ENCODE measurements around the gene GNB1L.
A peak's percentile ranks its signal among the peaks of the same experiment; 100 is the strongest.

The GNB1L gene

GRCh38 chr22:19758896-19759426, 95.7 kb downstream of the GNB1L start:
- DNase-seq, result no peak

DNA sequence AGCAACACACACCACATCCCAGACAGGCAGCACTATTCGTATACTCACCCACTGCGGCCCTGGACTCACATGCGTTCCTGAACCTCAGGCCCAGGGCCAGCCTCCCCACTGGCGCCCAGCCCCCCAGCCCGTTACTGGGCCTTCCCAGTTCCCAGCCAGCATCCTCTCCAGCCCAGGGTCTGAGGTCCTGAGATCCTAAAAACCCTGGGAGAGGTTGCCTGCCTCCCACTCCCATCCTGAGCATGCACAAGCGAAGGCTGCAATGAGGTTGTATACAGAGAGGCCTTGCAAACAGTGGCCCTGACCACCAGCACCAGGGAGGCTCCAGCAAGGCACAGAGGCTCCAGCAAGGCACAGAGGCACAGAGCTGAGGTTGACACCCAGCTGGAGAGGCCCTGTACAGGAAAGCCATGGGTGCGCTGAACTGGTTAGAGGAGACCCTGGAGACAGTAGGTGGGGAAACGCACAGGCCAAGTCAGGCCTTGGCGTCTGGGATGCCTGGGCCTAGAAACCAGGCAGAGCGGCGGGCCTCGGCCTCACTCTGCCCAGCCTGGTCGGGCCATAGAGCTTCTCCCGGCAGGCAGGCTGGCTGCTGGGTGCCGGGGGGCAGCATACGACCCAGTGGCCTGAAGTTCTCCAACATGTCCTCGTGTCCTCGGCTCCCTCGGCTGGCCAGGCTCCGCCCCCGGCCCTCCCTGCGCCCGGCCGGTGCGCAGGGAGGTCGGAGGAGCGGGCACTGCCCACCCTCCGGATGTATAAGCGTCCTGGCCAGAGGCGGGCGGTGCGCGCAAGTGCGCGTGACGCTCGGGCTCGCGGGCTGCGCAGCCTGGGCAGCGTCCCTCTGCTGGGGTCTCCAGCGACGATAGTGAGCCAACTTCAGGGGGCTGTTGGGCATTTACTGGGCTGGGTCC, 96.4 kb downstream of the GNB1L start:
- DNase-seq, result no peak

- DNase-seq, result no peak
Measured at GRCh38 chr22:19757140-19757984, 97.3 kb downstream of the GNB1L start.

GRCh38 chr22:19756288-19757128, 98.2 kb downstream of the GNB1L start:
- DNase-seq, result peak; percentile 15

- no peak for DNase-seq
Measured at GRCh38 chr22:19755722-19756287, 98.9 kb downstream of the GNB1L start.

- DNase-seq, result no peak
Measured at GRCh38 chr22:19755145-19755710, 99.4 kb downstream of the GNB1L start.

DNA sequence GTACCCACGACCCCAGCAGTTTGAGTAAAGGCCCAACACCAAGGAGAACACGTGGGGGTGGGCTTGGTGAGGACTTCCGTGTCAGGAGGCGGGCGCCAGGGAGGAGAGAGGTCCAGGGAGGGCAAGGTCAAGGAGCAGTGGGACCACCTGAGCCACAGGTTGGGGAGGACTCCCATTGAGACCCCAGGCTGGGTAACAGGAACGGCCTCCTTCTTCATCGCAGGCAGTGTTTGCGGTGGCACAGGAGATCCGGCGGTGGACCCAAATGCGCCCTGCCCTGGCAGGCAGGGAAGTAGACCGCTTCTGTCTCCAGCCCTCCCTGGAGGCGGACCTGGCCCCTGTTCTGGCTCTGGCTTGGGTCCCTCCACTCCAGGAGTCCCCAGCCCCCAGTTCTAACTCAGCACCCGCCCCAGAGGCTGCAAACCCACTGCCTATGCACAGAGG, 100.0 kb downstream of the GNB1L start:
- DNase-seq, result no peak

DNA sequence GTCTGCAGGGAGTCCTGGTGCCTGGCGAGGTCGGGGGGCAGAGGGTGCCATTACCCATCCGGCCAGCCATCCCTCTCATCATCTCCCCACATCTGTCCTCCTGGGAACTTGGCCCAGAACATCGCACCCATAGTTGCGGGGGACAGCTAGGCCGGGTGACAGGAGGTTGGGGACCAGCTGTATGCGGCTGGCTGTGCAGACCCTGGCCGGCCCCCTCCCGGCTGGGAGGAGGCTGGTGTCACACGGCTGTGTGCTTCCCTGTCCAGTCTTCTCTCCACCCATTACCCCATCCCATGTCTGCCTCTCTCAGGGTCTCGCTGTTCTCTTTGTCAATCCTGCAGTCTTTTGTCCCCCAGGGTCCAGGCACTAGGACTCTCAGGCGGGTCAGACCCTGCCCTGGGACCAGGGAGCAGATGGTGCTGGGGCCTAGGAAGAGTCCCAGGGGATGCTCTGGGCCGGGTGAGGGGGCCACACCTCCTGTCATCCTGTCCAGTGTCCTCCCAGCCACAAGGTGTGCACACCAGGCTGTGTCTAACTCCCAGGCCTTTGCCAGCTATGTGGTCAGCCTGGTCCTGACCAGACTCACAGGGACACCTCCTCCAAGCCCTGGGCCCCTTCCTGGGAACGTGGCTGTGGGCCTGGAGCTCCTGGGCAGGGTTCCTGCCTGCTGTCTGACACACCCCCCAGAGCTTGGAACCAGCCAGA, 100.5 kb downstream of the GNB1L start:
- no peak for DNase-seq

- DNase-seq, result no peak
Measured at GRCh38 chr22:19753090-19753842, 101.4 kb downstream of the GNB1L start.

GRCh38 chr22:19751497-19752245, 103.0 kb downstream of the GNB1L start:
- no peak for DNase-seq

- DNase-seq, result no peak
Measured at GRCh38 chr22:19750507-19751490, 103.9 kb downstream of the GNB1L start.

DNA sequence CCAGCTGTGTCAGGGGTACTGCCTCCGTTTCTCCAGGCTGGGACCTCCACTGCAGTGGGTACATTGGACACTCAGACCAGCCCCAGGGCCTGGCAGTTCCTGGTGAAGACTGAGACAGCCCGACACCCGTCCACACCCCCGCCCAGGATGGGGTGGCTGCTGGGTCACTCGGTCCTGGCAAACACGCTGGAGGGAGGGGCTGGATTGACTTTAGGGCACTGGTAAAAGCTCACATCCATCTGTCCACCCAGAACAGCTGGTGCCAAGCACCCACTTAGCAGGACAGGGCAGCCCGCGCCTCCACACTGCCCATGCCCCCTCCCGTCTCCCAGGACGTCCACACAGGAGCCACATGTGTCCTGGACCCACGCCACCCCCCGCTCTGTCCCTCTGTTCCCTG, 104.8 kb downstream of the GNB1L start:
- no peak for DNase-seq

DNA sequence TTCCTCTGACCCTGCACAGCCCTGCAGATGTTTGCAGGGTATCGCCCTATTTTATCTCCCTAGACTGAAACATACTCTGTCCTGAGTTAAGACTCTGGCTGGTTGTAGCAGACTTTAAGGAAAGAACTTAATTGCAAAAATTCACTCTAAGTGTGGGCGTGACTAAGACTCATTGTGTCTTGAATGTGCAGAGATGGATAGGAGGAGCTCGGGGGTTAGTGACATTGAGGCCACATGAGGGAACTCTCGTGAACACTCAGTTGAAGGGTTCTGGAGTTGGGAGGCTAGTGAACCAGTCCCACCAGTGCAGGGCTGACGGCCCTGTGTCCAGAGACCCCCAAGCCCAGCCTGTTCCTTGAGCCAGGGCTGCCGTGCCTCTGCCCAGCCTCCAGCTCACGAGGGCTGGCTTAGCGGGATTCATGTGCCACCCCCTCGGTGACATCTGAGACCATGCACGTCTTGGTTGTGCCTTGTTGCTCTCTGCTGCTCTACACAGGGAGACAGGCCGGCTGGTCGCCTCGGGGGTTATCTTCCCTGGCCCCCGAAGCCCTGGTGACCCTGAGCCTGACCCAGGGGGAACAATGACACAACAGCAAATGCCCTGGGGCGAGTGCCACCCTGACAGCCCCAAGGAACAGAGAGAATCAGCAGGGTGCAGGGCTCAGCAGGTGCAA, 105.5 kb downstream of the GNB1L start:
- DNase-seq, result no peak

DNA sequence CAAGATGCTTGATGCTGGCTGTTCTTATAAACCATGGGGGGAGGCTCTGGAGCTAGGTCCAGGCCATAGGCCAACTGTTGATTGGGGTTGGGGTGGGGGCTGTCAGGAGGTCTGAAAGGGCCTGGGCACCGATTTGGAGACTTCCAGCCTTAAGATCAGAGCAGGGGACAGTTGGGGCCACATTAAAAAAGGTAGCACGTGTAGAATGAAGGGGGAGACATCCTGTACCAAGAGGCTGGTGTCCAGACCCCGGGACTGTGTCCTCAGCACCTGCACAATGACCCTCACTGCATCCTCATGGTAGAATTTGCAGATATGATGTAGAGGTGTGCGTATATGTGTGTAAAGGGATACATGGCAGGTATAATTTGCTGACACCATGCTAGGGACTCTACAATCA, 106.5 kb downstream of the GNB1L start:
- DNase-seq, result no peak

DNA sequence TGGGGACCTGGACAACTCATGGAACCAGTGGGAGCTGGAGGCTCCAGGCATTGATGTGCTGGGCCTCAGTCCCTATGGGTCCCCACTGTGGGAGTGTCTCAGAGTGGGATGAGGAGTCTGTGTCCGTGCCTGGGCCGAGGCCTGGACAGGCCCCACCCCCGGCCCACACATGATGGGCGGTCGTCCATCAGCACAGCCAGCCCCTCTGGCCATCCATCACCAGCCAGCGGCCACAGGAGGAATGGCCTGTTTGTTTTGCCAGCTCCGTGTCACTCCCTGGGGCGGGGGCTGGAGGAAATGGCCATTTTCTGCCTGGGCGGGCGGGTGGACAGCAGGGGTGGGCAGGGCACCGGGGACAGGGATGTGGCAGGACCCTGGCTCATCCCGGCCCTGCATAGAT, 107.1 kb downstream of the GNB1L start:
- DNase-seq, result no peak

- DNase-seq, result no peak
Measured at GRCh38 chr22:19746726-19747125, 107.9 kb downstream of the GNB1L start.

DNA sequence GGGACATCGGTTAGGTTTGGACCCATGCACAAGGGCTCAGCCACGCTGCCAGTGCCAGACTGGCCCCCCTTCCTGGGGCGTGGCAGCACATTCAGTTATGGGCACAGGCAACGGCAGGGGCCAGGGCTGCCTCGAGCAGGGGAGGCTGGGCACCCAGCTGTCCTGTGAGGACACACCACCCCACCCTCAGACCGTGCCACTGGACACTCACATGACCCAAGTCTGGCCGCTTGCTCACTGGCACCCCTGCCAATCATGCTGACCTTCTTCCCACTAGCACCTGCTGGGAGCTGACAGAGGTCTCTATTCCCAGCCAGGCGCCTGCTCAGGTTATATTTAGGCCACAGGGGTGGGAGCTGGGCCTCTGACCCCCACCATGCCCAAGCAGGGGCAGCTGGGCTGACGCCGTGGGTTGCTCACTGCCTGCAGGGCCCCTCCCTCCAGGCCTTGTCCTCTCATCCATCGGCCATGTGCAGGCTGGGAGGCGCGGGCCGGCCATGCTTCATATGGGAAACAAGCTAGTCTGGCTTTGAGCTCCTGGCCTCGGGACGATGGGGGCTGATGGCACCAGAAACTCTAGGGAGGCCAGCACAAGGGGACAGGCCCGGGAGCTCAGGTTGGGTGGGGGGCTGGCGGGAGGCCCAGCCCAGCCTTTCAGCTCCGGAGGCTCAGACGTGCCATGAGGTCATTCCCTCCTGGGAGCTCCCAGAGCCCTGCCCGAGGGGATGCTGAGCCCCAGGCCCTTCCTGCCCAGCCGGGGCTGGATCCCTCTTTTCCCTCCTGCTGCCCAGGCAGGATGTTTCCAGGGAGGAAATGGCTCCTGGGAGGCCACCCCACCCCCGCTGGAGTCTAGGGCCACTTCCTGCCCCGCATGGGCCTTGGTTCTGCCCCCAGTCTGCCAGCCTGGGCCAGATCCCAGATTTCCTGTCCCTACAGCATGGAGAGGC, 109.2 kb downstream of the GNB1L start:
- DNase-seq, result no peak
